ENCODE results near the gene OR51I2.

Gene OR51I2

GRCh38 chr11:5449023-5449422 lies at the start of gene OR51I2:
OR51I2 (plus strand) TSS chr11:5449323; CDS start chr11:5453489, 4,166 bp downstream.
- H3K4me3 ChIP-seq (ENCODE audit: low read depth, low read length) = no peak within 1 kb of the TSS
- no peak for DNase-seq (ENCODE audit: low read depth)
- no peak for TF ChIP-seq CTCF (IDR thresholded peaks at IDR 0.05; ENCODE audit: control insufficient read depth, extremely low read depth, insufficient read depth)

- no peak for DNase-seq (ENCODE audit: low read depth)
- H3K4me3 ChIP-seq (ENCODE audit: low read depth, low read length) = no peak overlapping the region
- no peak for TF ChIP-seq CTCF (IDR thresholded peaks at IDR 0.05; ENCODE audit: control insufficient read depth, extremely low read depth, insufficient read depth)
Observed at GRCh38 chr11:5405173-5405572, 44.0 kb upstream of the OR51I2 start.

GRCh38 chr11:5420993-5421392 lies 28.1 kb upstream of the OR51I2 start:
- no peak for TF ChIP-seq CTCF (IDR thresholded peaks at IDR 0.05; ENCODE audit: control insufficient read depth, extremely low read depth, insufficient read depth)
- no peak for DNase-seq (ENCODE audit: low read depth)
- H3K4me3 ChIP-seq (ENCODE audit: low read depth, low read length) = no peak overlapping the region

GRCh38 chr11:5421811-5422210 lies 27.3 kb upstream of the OR51I2 start, which contains the start of gene OR51Q1:
OR51Q1 (plus strand) TSS chr11:5422111; CDS start chr11:5422201, 90 bp downstream.
- H3K4me3 ChIP-seq (ENCODE audit: low read depth, low read length) = no peak within 1 kb of the TSS
- DNase-seq (ENCODE audit: low read depth) = no peak
- no peak for TF ChIP-seq CTCF (IDR thresholded peaks at IDR 0.05; ENCODE audit: control insufficient read depth, extremely low read depth, insufficient read depth)

- H3K4me3 ChIP-seq (ENCODE audit: low read depth, low read length) = no peak overlapping the region
- no peak for TF ChIP-seq CTCF (IDR thresholded peaks at IDR 0.05; ENCODE audit: control insufficient read depth, extremely low read depth, insufficient read depth)
- DNase-seq (ENCODE audit: low read depth) = no peak
Observed at GRCh38 chr11:5423131-5423530, 26.0 kb upstream of the OR51I2 start.

- H3K4me3 ChIP-seq (ENCODE audit: low read depth, low read length) = no peak within 1 kb of the TSS
- TF ChIP-seq CTCF (IDR thresholded peaks at IDR 0.05; ENCODE audit: control insufficient read depth, extremely low read depth, insufficient read depth) = no peak
- no peak for DNase-seq (ENCODE audit: low read depth)
Observed at GRCh38 chr11:5441414-5441813, 7.7 kb upstream of the OR51I2 start, which contains the start of gene OR51I1. OR51I1 (minus strand) TSS chr11:5441514; CDS start chr11:5441514, 0 bp downstream.

GRCh38 chr11:5443835-5444393 lies 5.2 kb upstream of the OR51I2 start:
- TF ChIP-seq CTCF (IDR thresholded peaks at IDR 0.05; ENCODE audit: control insufficient read depth, extremely low read depth, insufficient read depth) = no peak
- no peak overlapping the region for H3K4me3 ChIP-seq (ENCODE audit: low read depth, low read length)
- no peak for DNase-seq (ENCODE audit: low read depth)
